RKO (cell line): Measurements from ENCODE around the gene WFS1.

Source experiments
- DNase-seq: peaks from one replicate; pipeline ENCODE4 v3.0.0-alpha.2; 2016; ENCODE audit warnings: low spot score

WFS1 gene

GRCh38 chr4:6324999-6325787, 55.5 kb downstream of the WFS1 start:
- DNase-seq: peak; percentile 7

GRCh38 chr4:6325788-6326290, 56.2 kb downstream of the WFS1 start:
- no peak for DNase-seq

GRCh38 chr4:6326312-6327060, 56.8 kb downstream of the WFS1 start:
- no peak for DNase-seq

GRCh38 chr4:6327220-6327917, 57.7 kb downstream of the WFS1 start:
- DNase-seq: peak; percentile 69

GRCh38 chr4:6328526-6328925, 58.9 kb downstream of the WFS1 start:
- no peak for DNase-seq

- no peak for DNase-seq
These were observed 60.1 kb downstream of the WFS1 start for GRCh38 chr4:6329478-6330383.

- DNase-seq: no peak
These were observed 60.7 kb downstream of the WFS1 start for GRCh38 chr4:6330384-6330767.

DNA sequence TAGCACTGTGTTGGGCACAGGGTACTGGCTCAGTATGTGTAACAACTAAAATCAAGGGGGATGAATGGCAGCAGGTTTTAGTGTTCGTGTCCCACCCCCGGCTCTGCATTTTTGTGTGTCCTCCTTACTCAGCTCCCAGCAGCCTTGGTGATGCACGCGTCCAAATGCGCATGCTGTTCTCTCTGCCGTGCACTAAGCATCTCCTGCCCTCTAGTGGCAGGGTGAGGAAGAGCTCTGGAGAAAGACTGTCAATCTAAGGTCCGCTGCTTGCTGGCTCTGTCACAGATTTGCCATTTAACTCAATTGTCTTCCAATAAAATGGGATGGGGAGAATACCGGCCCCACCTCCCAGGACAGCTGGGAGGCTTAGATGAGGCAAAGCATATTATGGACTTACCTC, 61.4 kb downstream of the WFS1 start:
- peak; percentile 61 for DNase-seq

- DNase-seq: no peak
These were observed 61.8 kb downstream of the WFS1 start for GRCh38 chr4:6331468-6331867.

DNA sequence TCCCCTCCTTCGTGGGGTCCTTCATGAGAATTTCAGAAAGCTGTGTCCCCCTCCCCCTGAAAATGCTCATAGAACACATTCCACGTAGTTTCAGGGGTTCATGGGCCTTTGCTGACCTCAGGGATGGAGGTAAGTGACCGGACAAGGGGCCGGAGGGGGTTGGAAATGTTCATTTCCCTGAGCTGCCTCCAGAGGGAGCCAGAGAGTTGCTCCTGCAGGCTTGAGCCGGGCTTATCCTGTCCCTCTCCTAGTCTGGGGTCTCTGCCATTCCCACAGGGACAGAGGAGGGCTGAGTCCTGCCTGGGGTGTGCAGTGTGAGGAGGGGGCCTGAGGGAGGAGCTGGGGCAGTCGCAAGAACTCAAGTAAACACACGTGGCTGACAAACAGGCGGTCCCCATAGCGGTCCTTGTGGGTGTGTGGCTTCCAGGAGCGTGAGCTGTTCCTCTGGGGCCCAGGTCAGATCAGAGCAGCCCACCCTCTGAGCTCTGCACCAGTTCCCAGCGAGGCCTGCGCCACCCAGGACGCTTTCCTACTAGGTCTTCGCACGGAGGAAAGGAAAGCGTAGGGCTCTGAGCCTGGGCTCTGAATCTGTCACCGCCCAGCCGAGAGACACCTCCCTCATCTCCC, 62.5 kb downstream of the WFS1 start:
- DNase-seq: peak; percentile 27

- DNase-seq: no peak
These were observed 63.0 kb downstream of the WFS1 start for GRCh38 chr4:6332669-6333050.

- no peak for DNase-seq
These were observed 63.9 kb downstream of the WFS1 start for GRCh38 chr4:6333301-6334202.

GRCh38 chr4:6334203-6334887, 64.7 kb downstream of the WFS1 start:
- DNase-seq: no peak

GRCh38 chr4:6335040-6335590, 65.5 kb downstream of the WFS1 start:
- no peak for DNase-seq

GRCh38 chr4:6336166-6336565, 66.5 kb downstream of the WFS1 start:
- no peak for DNase-seq

- DNase-seq: no peak
These were observed 67.8 kb downstream of the WFS1 start for GRCh38 chr4:6337331-6337935.

- DNase-seq: no peak
These were observed 68.7 kb downstream of the WFS1 start for GRCh38 chr4:6338175-6338950.
